Activated CD8-positive, alpha-beta memory T cell treated with anti-CD3 and anti-CD28 coated beads, Interleukin-2, amount 10 ng/mL, durations not matched to agents 7 days and 5 days (primary cell): ENCODE measurements around the gene ZMYND8. TPM values are rescaled to one million over a fixed set of nuclear protein-coding genes. Genes with fewer than 3 reads are reported as not detected.
"Not testable (repeated sequence)": the region's sequence is repeated elsewhere in the genome, so short reads cannot be mapped to it uniquely, and the experiment has no call there.

ENCODE experiments used
- ATAC-seq: fragments of 150-1000 bp; cut with Tn5 transposase; one replicate; pipeline ENCODE4 v1.10.0; 2021; ENCODE audit warnings: moderate library complexity
- CTCF ChIA-PET: fragments of 350-600 bp; sonication (Branson Sonifier 250); formaldehyde crosslinking; loops from one replicate; lab custom pipeline; 2021; ENCODE audit warnings: antibody characterized with exemption; lab: Charles Lee
- DNase-seq: peaks from one replicate; pipeline ENCODE4 v3.0.0-alpha.2; 2020
- H3K27ac Mint-ChIP-seq: one replicate; pipeline ENCODE4 v1.8.0; 2021; ENCODE audit warnings: mild to moderate bottlenecking, mixed read lengths
- H3K27me3 Mint-ChIP-seq: one replicate; pipeline ENCODE4 v1.8.0; 2021; ENCODE audit warnings: mixed read lengths
- H3K36me3 Mint-ChIP-seq: one replicate; pipeline ENCODE4 v1.8.0; 2021; ENCODE audit warnings: mild to moderate bottlenecking, mixed read lengths
- H3K4me1 Mint-ChIP-seq: one replicate; pipeline ENCODE4 v1.8.0; 2021; ENCODE audit warnings: mixed read lengths
- H3K4me3 Mint-ChIP-seq: one replicate; pipeline ENCODE4 v1.8.0; 2021; ENCODE audit warnings: mild to moderate bottlenecking, moderate library complexity, mixed read lengths
- H3K9me3 Mint-ChIP-seq: one replicate; pipeline ENCODE4 v1.8.0; 2022; ENCODE audit warnings: low read depth, mixed read lengths
- total RNA-seq, 2 experiments: library from RNA; stranded (reverse); gene quantifications; one replicate each; pipeline ENCODE4 v1.2.3, GENCODE V29; 2021

The ZMYND8 gene
- total RNA-seq, 2 experiments from 2014 or later = 39.4 to 45.2 TPM

DNA sequence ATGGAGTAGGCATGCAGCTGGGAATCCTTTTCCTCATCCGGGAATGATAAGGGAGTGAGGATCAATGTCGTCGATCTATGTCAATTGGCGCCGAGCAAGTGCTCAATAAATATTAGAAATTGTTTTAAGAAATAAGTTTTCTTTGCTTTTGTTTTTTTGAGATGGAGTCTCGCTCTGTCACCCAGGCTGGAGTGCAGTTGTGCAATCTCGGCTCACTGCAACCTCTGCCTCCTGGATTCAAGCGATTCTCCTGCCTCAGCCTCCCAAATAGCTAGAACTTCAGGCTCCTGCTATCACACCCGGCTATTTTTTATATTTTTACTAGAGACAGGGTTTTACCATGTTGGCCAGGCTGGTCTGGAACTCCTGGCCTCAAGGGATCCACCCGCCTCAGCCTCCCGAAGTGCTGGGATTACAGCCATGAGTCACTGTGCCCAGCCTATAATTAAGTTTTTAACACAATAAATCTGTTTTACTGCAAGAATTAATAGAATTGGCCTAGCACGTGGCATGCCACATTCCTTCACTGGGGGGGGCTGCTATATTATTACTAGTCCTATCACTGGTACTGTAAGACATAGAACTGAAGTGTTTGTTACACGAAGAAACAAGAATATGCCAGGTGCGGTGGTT lies 92.2 kb downstream of the ZMYND8 start:
- DNase-seq, H3K4me3 Mint-ChIP-seq, ATAC-seq, H3K27ac Mint-ChIP-seq, H3K27me3 Mint-ChIP-seq, H3K9me3 Mint-ChIP-seq: not testable (repeated sequence)
- Mint-ChIP-seq H3K4me1 (peaks cover 25% of the 10 kb centered on the region), H3K36me3 (peaks cover 27% of the 10 kb centered on the region)
- CTCF ChIA-PET = interaction anchor here (0.6 to 3.4 kb wide), 4 partner anchors 8 to 1759 kb away, joined by 3 to 18 read pairs (median 7); no protein-coding TSS in a partner anchor

DNA sequence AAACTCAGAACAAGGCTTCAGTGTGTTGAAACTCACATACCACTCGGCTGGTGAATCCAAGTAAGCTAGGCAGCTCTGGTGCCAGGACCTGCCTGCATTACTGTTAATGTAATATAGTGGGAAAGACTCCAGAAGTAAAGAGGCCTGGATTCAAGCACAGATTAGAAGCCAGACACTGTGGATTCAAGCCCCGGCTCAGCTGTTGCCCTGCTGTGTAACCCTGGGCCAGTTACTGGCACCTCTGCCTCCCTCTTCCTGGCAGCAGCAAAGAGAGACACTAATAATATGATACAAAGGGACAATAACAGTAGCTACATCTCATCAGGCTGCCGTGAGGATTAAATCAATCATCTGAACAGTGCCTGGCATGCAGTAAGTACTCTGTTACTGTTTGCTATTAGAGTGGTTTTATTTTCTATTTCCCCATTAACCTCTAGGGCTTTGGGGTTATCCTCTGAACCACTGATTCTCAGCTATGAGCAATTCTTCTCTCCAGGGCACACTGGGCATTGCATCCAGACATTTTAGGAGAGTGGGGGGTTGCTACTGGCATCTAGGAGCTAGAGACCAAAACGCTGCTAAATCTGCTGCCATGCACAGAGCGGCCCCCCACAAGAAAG lies 92.9 kb downstream of the ZMYND8 start:
- H3K27ac Mint-ChIP-seq = no peak overlapping the region
- H3K9me3 Mint-ChIP-seq = no peaks in the 10 kb centered on the region
- DNase-seq = no peak
- no peak for ATAC-seq
- CTCF ChIA-PET = interaction anchor here (0.6 to 3.4 kb wide), 4 partner anchors 9 to 1760 kb away, joined by 3 to 18 read pairs (median 7); no protein-coding TSS in a partner anchor
- no peak overlapping the region for H3K4me3 Mint-ChIP-seq
- H3K4me1 Mint-ChIP-seq = peaks cover 30% of the 10 kb centered on the region
- no peaks in the 10 kb centered on the region for H3K27me3 Mint-ChIP-seq
- peaks cover 25% of the 10 kb centered on the region for H3K36me3 Mint-ChIP-seq

GRCh38 chr20:47263080-47263464 lies 93.4 kb downstream of the ZMYND8 start:
- peaks cover 25% of the 10 kb centered on the region for H3K36me3 Mint-ChIP-seq
- ATAC-seq = no peak
- H3K27me3 Mint-ChIP-seq = no peaks in the 10 kb centered on the region
- H3K9me3 Mint-ChIP-seq = no peaks in the 10 kb centered on the region
- H3K27ac Mint-ChIP-seq = no peak overlapping the region
- no peak for DNase-seq
- H3K4me3 Mint-ChIP-seq = no peak overlapping the region
- peaks cover 31% of the 10 kb centered on the region for H3K4me1 Mint-ChIP-seq
- CTCF ChIA-PET = interaction anchor here (2.9 to 3.4 kb wide), 3 partner anchors 10 to 121 kb away, joined by 11 to 18 read pairs (median 11); no protein-coding TSS in a partner anchor

GRCh38 chr20:47262365-47263013 lies 94.0 kb downstream of the ZMYND8 start:
- Mint-ChIP-seq H3K4me1 (peaks cover 28% of the 10 kb centered on the region), H3K36me3 (peaks cover 25% of the 10 kb centered on the region)

GRCh38 chr20:47262008-47262364 lies 94.5 kb downstream of the ZMYND8 start:
- DNase-seq = no peak
- no peaks in the 10 kb centered on the region for H3K9me3 Mint-ChIP-seq
- no peak overlapping the region for H3K4me3 Mint-ChIP-seq
- peaks cover 29% of the 10 kb centered on the region for H3K36me3 Mint-ChIP-seq
- CTCF ChIA-PET = interaction anchor here (0.6 to 3.0 kb wide), 3 partner anchors 11 to 122 kb away, joined by 3 to 11 read pairs (median 11); no protein-coding TSS in a partner anchor
- ATAC-seq = no peak
- H3K4me1 Mint-ChIP-seq = peaks cover 23% of the 10 kb centered on the region
- H3K27me3 Mint-ChIP-seq = no peaks in the 10 kb centered on the region
- H3K27ac Mint-ChIP-seq = no peak overlapping the region

More at GRCh38 chr20:47262365-47263013, 94.0 kb downstream of the ZMYND8 start:
- H3K9me3 Mint-ChIP-seq = no peaks in the 10 kb centered on the region
- H3K27me3 Mint-ChIP-seq = no peaks in the 10 kb centered on the region
- H3K4me3 Mint-ChIP-seq = no peak overlapping the region
- DNase-seq (no peak), ATAC-seq (no peak)
- CTCF ChIA-PET = interaction anchor here (0.6 to 3.0 kb wide), 3 partner anchors 10 to 122 kb away, joined by 3 to 11 read pairs (median 11); no protein-coding TSS in a partner anchor
- no peak overlapping the region for H3K27ac Mint-ChIP-seq

DNA sequence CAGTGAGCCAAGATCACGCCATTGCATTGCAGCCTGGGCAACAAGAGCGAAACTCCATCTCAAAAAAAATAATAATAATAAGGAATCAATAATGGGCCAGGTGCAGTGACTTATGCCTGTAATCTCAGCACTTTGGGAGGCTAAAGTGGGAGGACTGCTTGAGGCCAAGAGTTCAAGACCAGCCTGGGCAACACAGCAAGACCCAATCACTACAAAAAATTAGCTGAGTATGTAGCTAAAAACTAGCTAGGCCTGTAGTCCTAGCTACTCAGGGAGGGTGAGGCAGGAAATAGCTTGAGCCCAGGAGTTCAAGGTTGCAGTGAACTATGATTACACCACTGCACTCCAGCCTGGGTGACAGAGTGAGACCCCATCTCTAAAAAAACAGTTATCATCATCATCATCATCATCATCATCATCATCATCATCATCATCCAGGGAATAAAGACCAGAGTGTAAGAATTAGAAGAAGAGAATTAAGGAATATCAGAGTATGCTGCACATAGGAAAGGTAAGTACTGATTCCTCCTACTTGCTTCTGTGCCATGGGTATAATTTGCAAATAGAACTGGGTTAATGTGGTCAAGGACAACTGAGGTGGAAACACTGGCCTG lies 95.2 kb downstream of the ZMYND8 start:
- not testable (repeated sequence) for H3K27ac Mint-ChIP-seq, DNase-seq, H3K4me3 Mint-ChIP-seq, H3K27me3 Mint-ChIP-seq, H3K9me3 Mint-ChIP-seq, ATAC-seq
- Mint-ChIP-seq H3K36me3 (peaks cover 29% of the 10 kb centered on the region), H3K4me1 (peaks cover 20% of the 10 kb centered on the region)
- CTCF ChIA-PET = interaction anchor here (2.9 to 3.0 kb wide), 2 partner anchors 11 to 123 kb away, joined by 11 read pairs; no protein-coding TSS in a partner anchor

- Mint-ChIP-seq H3K4me1 (peaks cover 20% of the 10 kb centered on the region), H3K36me3 (peaks cover 29% of the 10 kb centered on the region)
- CTCF ChIA-PET = interaction anchor here (2.9 kb wide), 1 partner anchor 123 kb away, joined by 11 read pairs; no protein-coding TSS in a partner anchor
- DNase-seq, H3K27me3 Mint-ChIP-seq, H3K4me3 Mint-ChIP-seq, H3K9me3 Mint-ChIP-seq, ATAC-seq, H3K27ac Mint-ChIP-seq: not testable (repeated sequence)
Measured at GRCh38 chr20:47260540-47261126, 95.9 kb downstream of the ZMYND8 start.

GRCh38 chr20:47258745-47259695 lies 97.5 kb downstream of the ZMYND8 start:
- ATAC-seq (no peak), DNase-seq (no peak)
- Mint-ChIP-seq H3K4me3 (no peak overlapping the region), H3K9me3 (no peaks in the 10 kb centered on the region), H3K4me1 (peaks cover 20% of the 10 kb centered on the region), H3K36me3 (peaks cover 31% of the 10 kb centered on the region), H3K27me3 (no peaks in the 10 kb centered on the region), H3K27ac (no peak overlapping the region)
- CTCF ChIA-PET = interaction anchor here (1.3 to 1.5 kb wide), 2 partner anchors 65 to 125 kb away, joined by 3 to 7 read pairs; no protein-coding TSS in a partner anchor

DNA sequence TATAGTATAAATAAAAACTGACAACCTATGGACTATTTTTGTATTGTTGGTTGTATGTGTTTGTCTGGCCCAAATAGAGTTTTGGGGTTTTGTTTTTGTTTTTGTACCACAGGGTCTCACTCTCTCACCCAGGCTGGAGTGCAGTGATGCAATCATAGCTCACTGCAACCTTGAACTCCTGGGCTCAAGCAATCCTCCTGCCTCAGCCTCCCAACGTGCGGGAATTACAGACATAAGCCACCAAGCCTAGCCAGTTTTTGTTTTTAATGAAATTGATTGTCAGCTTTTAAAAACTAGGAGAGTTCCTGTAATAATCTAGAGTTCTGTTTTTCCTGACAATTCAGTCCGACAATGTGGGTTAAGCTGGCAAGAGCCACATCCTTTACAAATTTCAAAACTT lies 98.7 kb downstream of the ZMYND8 start:
- Mint-ChIP-seq H3K4me3 (no peak overlapping the region), H3K27ac (no peak overlapping the region), H3K9me3 (no peaks in the 10 kb centered on the region), H3K36me3 (peaks cover 33% of the 10 kb centered on the region), H3K4me1 (peaks cover 17% of the 10 kb centered on the region), H3K27me3 (no peaks in the 10 kb centered on the region)
- CTCF ChIA-PET = interaction anchor here (1.3 to 1.5 kb wide), 2 partner anchors 64 to 126 kb away, joined by 3 to 7 read pairs; no protein-coding TSS in a partner anchor
- ATAC-seq (no peak), DNase-seq (no peak)

- no peak overlapping the region for H3K4me3 Mint-ChIP-seq
- peaks cover 15% of the 10 kb centered on the region for H3K4me1 Mint-ChIP-seq
- DNase-seq (no peak), ATAC-seq (no peak)
- H3K27me3 Mint-ChIP-seq = no peaks in the 10 kb centered on the region
- CTCF ChIA-PET = interaction anchor here (1.0 to 1.5 kb wide), 2 partner anchors 17 to 127 kb away, joined by 3 to 7 read pairs; no protein-coding TSS in a partner anchor
- no peak overlapping the region for H3K27ac Mint-ChIP-seq
- no peaks in the 10 kb centered on the region for H3K9me3 Mint-ChIP-seq
- H3K36me3 Mint-ChIP-seq = peaks cover 33% of the 10 kb centered on the region
Measured at GRCh38 chr20:47257256-47257655, 99.2 kb downstream of the ZMYND8 start.

DNA sequence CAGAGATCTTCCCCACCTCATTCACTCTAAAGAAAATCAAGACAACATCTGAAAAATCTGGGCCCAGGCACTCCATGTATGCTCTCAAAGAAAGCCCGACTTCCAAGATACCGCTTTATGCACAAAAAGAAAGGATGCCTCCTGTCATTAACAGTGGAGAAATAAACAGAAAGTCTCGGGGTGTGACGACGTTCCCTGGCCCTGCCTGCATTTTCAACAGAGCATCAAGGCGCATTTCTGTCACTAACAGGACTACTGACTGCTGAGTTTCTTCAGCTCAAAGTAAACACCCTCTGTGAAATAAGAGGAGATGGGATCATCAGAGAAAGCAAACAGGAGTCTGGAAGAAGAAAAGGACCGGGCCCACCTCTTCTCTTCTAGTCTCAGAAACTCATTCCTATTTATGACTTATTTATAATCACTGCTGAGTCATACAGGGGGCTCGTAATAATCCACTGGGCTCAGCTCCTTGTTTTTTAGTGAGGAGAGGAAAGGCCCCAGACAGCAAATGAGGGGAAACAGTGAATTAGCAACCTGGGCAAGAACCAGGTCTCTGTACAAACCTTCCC lies 99.7 kb downstream of the ZMYND8 start:
- no peak for DNase-seq
- H3K27ac Mint-ChIP-seq = no peak overlapping the region
- ATAC-seq = no peak
- H3K27me3 Mint-ChIP-seq = no peaks in the 10 kb centered on the region
- H3K4me3 Mint-ChIP-seq = no peak overlapping the region
- CTCF ChIA-PET = interaction anchor here (0.6 to 1.0 kb wide), 2 partner anchors 17 to 125 kb away, joined by 3 to 4 read pairs; no protein-coding TSS in a partner anchor
- peaks cover 29% of the 10 kb centered on the region for H3K36me3 Mint-ChIP-seq
- peaks cover 13% of the 10 kb centered on the region for H3K4me1 Mint-ChIP-seq
- no peaks in the 10 kb centered on the region for H3K9me3 Mint-ChIP-seq
